ENCODE results near the gene GMIP.
"Not testable (repeated sequence)": the region's sequence is repeated elsewhere in the genome, so short reads cannot be mapped to it uniquely, and the experiment has no call there.

GMIP gene

GRCh38 chr19:19619849-19620210 is 23.6 kb downstream of the GMIP start:
- H3K4me1 ChIP-seq (ENCODE audit: insufficient read depth, low read length), result no peaks in the 10 kb centered on the region
- no peak overlapping the region for H3K9ac ChIP-seq (ENCODE audit: low read depth, low read length)
- H3K36me3 ChIP-seq (ENCODE audit: insufficient read depth, low read length), result no peaks in the 10 kb centered on the region
- no peaks in the 10 kb centered on the region for H3K9me3 ChIP-seq (ENCODE audit: control insufficient read depth, insufficient read depth, low read length)

- no peaks in the 10 kb centered on the region for H3K9me3 ChIP-seq (ENCODE audit: control insufficient read depth, insufficient read depth, low read length)
- H3K9ac ChIP-seq (ENCODE audit: low read depth, low read length), result peak overlapping the region; percentile 60; the same call in 1 of the 2 replicates
- H3K4me1 ChIP-seq (ENCODE audit: insufficient read depth, low read length), result no peaks in the 10 kb centered on the region
- no peaks in the 10 kb centered on the region for H3K36me3 ChIP-seq (ENCODE audit: insufficient read depth, low read length)
These were observed 24.1 kb downstream of the GMIP start for GRCh38 chr19:19619181-19619848.

- Histone ChIP-seq H3K9me3 (ENCODE audit: control insufficient read depth, insufficient read depth, low read length) (no peaks in the 10 kb centered on the region), H3K9ac (ENCODE audit: low read depth, low read length) (peak within 1 kb of the TSS; percentile 60), H3K4me1 (ENCODE audit: insufficient read depth, low read length) (no peaks in the 10 kb centered on the region), H3K36me3 (ENCODE audit: insufficient read depth, low read length) (no peaks in the 10 kb centered on the region)
These were observed 25.0 kb downstream of the GMIP start, which contains the start of gene PBX4 for GRCh38 chr19:19618219-19619051. TSS of gene PBX4 (minus strand) at chr19:19618687. CDS start at chr19:19618629, 58 bp downstream.

- Histone ChIP-seq H3K4me1 (ENCODE audit: insufficient read depth, low read length) (no peaks in the 10 kb centered on the region), H3K36me3 (ENCODE audit: insufficient read depth, low read length) (no peaks in the 10 kb centered on the region), H3K9ac (ENCODE audit: low read depth, low read length) (no peak overlapping the region)
These were observed 28.4 kb downstream of the GMIP start for GRCh38 chr19:19615086-19615485.

GRCh38 chr19:19613506-19613905 is 30.0 kb downstream of the GMIP start:
- Histone ChIP-seq H3K4me1 (ENCODE audit: insufficient read depth, low read length) (no peaks in the 10 kb centered on the region), H3K9me3 (ENCODE audit: control insufficient read depth, insufficient read depth, low read length) (no peaks in the 10 kb centered on the region), H3K36me3 (ENCODE audit: insufficient read depth, low read length) (no peaks in the 10 kb centered on the region), H3K9ac (ENCODE audit: low read depth, low read length) (no peak overlapping the region)

More at GRCh38 chr19:19615086-19615485, 28.4 kb downstream of the GMIP start:
- no peaks in the 10 kb centered on the region for H3K9me3 ChIP-seq (ENCODE audit: control insufficient read depth, insufficient read depth, low read length)

- Histone ChIP-seq H3K9ac (ENCODE audit: low read depth, low read length) (no peak overlapping the region), H3K9me3 (ENCODE audit: control insufficient read depth, insufficient read depth, low read length) (no peaks in the 10 kb centered on the region), H3K36me3 (ENCODE audit: insufficient read depth, low read length) (no peaks in the 10 kb centered on the region), H3K4me1 (ENCODE audit: insufficient read depth, low read length) (peaks cover 5% of the 10 kb centered on the region; the same call in 1 of the 2 replicates)
These were observed 32.9 kb downstream of the GMIP start for GRCh38 chr19:19610376-19611202.

- peaks cover 19% of the 10 kb centered on the region for H3K4me1 ChIP-seq (ENCODE audit: insufficient read depth, low read length)
- H3K9ac ChIP-seq (ENCODE audit: low read depth, low read length); H3K36me3 ChIP-seq (ENCODE audit: insufficient read depth, low read length); H3K9me3 ChIP-seq (ENCODE audit: control insufficient read depth, insufficient read depth, low read length): not testable (repeated sequence)
These were observed 36.8 kb downstream of the GMIP start for GRCh38 chr19:19606686-19607085.

- no peaks in the 10 kb centered on the region for H3K36me3 ChIP-seq (ENCODE audit: insufficient read depth, low read length)
- no peak overlapping the region for H3K9ac ChIP-seq (ENCODE audit: low read depth, low read length)
- peaks cover 20% of the 10 kb centered on the region for H3K4me1 ChIP-seq (ENCODE audit: insufficient read depth, low read length)
- H3K9me3 ChIP-seq (ENCODE audit: control insufficient read depth, insufficient read depth, low read length), result no peaks in the 10 kb centered on the region
These were observed 37.4 kb downstream of the GMIP start for GRCh38 chr19:19606021-19606420.

- H3K9me3 ChIP-seq (ENCODE audit: control insufficient read depth, insufficient read depth, low read length), result no peaks in the 10 kb centered on the region
- H3K36me3 ChIP-seq (ENCODE audit: insufficient read depth, low read length), result no peaks in the 10 kb centered on the region
- H3K4me1 ChIP-seq (ENCODE audit: insufficient read depth, low read length), result peaks cover 20% of the 10 kb centered on the region
- no peak overlapping the region for H3K9ac ChIP-seq (ENCODE audit: low read depth, low read length)
These were observed 40.6 kb downstream of the GMIP start for GRCh38 chr19:19602713-19603324.

GRCh38 chr19:19602136-19602712 is 41.2 kb downstream of the GMIP start:
- Histone ChIP-seq H3K36me3 (ENCODE audit: insufficient read depth, low read length) (no peaks in the 10 kb centered on the region), H3K9me3 (ENCODE audit: control insufficient read depth, insufficient read depth, low read length) (no peaks in the 10 kb centered on the region), H3K9ac (ENCODE audit: low read depth, low read length) (no peak overlapping the region), H3K4me1 (ENCODE audit: insufficient read depth, low read length) (peaks cover 20% of the 10 kb centered on the region)

GRCh38 chr19:19600793-19601330 is 42.6 kb downstream of the GMIP start:
- Histone ChIP-seq H3K9me3 (ENCODE audit: control insufficient read depth, insufficient read depth, low read length) (no peaks in the 10 kb centered on the region), H3K36me3 (ENCODE audit: insufficient read depth, low read length) (no peaks in the 10 kb centered on the region), H3K4me1 (ENCODE audit: insufficient read depth, low read length) (peaks cover 15% of the 10 kb centered on the region; the same call in 1 of the 2 replicates), H3K9ac (ENCODE audit: low read depth, low read length) (no peak overlapping the region)

- H3K36me3 ChIP-seq (ENCODE audit: insufficient read depth, low read length); H3K9me3 ChIP-seq (ENCODE audit: control insufficient read depth, insufficient read depth, low read length); H3K9ac ChIP-seq (ENCODE audit: low read depth, low read length): not testable (repeated sequence)
- H3K4me1 ChIP-seq (ENCODE audit: insufficient read depth, low read length), result peaks cover 15% of the 10 kb centered on the region; the same call in 1 of the 2 replicates
These were observed 44.6 kb downstream of the GMIP start for GRCh38 chr19:19598728-19599451.

GRCh38 chr19:19597809-19598306 is 45.6 kb downstream of the GMIP start:
- peaks cover 12% of the 10 kb centered on the region; the same call in 1 of the 2 replicates for H3K4me1 ChIP-seq (ENCODE audit: insufficient read depth, low read length)
- H3K9ac ChIP-seq (ENCODE audit: low read depth, low read length), result no peak overlapping the region
- H3K36me3 ChIP-seq (ENCODE audit: insufficient read depth, low read length), result no peaks in the 10 kb centered on the region
- no peaks in the 10 kb centered on the region for H3K9me3 ChIP-seq (ENCODE audit: control insufficient read depth, insufficient read depth, low read length)

Data from ES-I3 (cell line).